C4-2B (cell line): ENCODE measurements around the gene BCAR3.

Experiments
- H3K27ac ChIP-seq: fragments of 450-650 bp; 2 replicates; pipeline ENCODE4 v1.5.1; 2017
- CTCF ChIP-seq: fragments of 450-650 bp; conservative IDR thresholded peaks from 2 replicates; pipeline ENCODE4 v1.5.1; 2017; ENCODE audit warnings: mild to moderate bottlenecking
- ZFX ChIP-seq: fragments of 450-650 bp; IDR thresholded peaks from 2 replicates; pipeline ENCODE4 v1.6.1; 2017

The BCAR3 gene

GRCh38 chr1:93672069-93672468, 9.6 kb downstream of the BCAR3 start:
- H3K27ac ChIP-seq = peak overlapping the region; percentile 39
- TF ChIP-seq ZFX (no peak), CTCF (no peak)

DNA sequence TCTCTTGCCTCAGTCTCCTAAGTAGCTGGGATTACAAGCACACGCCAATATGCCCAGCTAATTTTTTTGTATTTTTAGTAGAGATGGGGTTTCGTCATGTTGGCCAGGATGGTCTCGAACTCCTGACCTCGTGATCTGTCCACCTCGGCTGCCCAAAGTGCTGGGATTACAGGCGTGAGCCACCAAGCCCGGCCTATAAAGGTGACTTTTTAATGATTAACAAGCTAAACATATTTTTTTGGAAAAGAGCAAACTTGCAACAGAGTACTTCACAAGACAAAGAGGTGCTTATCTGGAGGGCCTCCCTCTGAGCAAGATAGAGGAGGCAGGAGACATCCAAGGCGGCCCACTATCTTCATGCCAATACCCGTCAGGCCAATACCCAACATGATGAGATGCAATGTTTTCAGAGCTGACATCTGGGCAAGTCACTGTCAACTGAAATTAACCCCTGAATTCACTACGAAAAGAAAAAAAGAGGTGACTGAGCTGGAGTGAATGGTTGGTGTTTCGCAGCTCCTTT, 10.5 kb downstream of the BCAR3 start:
- 0 out of 2 replicates have a peak overlapping the region, but pooled peaks have one; percentile 6 for H3K27ac ChIP-seq

GRCh38 chr1:93670141-93670540, 11.5 kb downstream of the BCAR3 start:
- no peak for TF ChIP-seq CTCF
- no peak overlapping the region for H3K27ac ChIP-seq

More for the DNA sequence above, 10.5 kb downstream of the BCAR3 start:
- TF ChIP-seq CTCF (no peak), ZFX (no peak)

GRCh38 chr1:93669369-93669768, 12.3 kb downstream of the BCAR3 start:
- TF ChIP-seq ZFX = no peak
- no peak for TF ChIP-seq CTCF
- no peak overlapping the region for H3K27ac ChIP-seq

DNA sequence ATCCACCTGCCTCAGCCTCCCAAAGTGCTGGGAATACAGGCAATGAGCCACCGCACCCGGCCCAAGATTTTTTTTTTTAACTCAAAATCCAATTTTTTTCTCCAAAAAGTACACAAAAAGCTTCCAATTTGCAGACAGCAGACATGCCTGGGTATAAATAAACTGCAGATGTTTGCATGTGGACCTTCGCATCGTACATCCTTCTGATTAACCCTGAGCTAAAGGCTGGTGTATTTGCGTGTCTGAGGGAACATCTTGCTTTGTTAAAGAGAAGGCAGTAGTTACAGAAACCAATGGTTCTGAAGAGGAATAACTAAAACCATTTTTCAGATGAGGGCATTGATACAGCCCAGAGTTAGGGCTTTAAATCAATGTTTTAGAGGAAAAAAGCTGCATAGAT, 12.7 kb downstream of the BCAR3 start:
- TF ChIP-seq CTCF (no peak), ZFX (no peak)
- no peak overlapping the region for H3K27ac ChIP-seq

DNA sequence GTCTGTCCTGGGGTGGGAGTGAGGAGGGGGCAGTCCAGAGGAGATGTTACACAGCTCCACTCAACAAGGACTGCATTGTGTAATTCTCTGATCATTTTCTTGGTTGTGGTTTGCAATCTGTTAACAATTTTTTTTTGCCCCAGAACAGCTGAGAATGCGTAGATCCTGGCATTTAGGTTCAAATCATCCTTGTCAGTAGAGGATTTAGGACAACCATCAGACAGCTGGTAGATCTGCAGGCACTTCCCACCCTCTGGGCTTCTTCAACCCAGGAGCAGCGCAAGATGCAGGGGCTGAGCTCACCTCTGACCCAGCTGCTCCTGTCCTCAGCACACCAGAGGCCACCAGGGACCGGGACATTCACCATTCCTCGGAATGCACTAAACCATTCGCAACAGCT, 13.5 kb downstream of the BCAR3 start:
- no peak overlapping the region for H3K27ac ChIP-seq
- TF ChIP-seq ZFX (no peak), CTCF (no peak)

DNA sequence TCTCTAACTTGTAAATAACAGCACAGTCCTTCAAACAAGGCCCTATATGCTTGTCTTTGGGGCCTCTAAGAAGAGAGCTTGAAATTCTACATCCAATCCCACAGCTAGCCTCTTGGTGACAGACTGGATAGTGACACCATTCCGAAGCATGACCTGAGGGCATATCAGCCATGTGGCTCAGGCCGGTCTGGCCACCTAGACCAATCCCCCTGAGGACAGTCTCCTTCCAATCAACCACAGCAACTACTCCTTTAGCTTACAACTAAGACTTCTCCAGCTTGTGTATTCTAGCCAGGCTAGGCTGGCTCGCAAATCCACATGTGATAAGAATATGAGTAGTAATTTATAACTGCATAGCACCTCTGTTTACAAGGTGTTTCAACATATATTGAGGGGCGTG, 14.0 kb downstream of the BCAR3 start:
- peak overlapping the region; percentile 33; the same call in 1 of the 2 replicates for H3K27ac ChIP-seq
- no peak for TF ChIP-seq ZFX
- TF ChIP-seq CTCF = no peak
